ENCODE data around the gene NSD2. TPM values are rescaled to one million over a fixed set of nuclear protein-coding genes. Genes with fewer than 3 reads are reported as not detected.
A peak's percentile ranks its signal among the peaks of the same experiment; 100 is the strongest.

Gene NSD2
- total and polyA plus RNA-seq, 9 donors = 9.1 to 41.9 (median 20.3) TPM

DNA sequence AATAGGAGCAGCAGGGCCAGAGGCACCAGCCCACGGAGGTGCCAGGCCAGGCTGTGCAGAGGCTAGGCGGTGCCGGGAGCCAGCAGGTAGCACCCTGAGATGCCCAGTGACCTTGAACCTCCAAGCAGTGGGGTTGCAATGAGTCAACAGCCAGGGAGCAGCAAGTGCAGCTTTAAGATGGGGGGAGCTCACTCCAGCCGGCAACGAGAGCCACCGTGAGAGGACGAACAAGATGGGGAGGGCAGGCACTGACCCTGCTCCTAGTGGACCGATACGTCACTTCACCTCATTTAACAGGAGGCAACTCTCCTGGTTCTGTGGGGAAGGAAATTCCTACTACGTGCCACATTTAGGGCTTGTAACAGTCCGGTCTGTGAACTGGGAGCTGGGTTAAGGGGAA is 20.0 kb upstream of the NSD2 start:
- Histone ChIP-seq H3K4me1 (ENCODE audit: insufficient read depth) (peaks cover 10% of the 10 kb centered on the region), H3K36me3 (no peaks in the 10 kb centered on the region), H3K9me3 (no peaks in the 10 kb centered on the region), H3K27ac (no peak overlapping the region), H3K27me3 (no peaks in the 10 kb centered on the region), H3K4me3 (no peak overlapping the region)
- intact Hi-C loops (cut with DNase I) = no loop called here
- WGBS, 3 donors = 30 to 56% (median 33%) methylated on average over 10 to 11 of the region's 11 CpGs
- TF ChIP-seq, protein P1, sequence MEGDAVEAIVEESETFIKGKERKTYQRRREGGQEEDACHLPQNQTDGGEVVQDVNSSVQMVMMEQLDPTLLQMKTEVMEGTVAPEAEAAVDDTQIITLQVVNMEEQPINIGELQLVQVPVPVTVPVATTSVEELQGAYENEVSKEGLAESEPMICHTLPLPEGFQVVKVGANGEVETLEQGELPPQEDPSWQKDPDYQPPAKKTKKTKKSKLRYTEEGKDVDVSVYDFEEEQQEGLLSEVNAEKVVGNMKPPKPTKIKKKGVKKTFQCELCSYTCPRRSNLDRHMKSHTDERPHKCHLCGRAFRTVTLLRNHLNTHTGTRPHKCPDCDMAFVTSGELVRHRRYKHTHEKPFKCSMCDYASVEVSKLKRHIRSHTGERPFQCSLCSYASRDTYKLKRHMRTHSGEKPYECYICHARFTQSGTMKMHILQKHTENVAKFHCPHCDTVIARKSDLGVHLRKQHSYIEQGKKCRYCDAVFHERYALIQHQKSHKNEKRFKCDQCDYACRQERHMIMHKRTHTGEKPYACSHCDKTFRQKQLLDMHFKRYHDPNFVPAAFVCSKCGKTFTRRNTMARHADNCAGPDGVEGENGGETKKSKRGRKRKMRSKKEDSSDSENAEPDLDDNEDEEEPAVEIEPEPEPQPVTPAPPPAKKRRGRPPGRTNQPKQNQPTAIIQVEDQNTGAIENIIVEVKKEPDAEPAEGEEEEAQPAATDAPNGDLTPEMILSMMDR (IDR thresholded peaks at IDR 0.05) = no peak
- no peak for DNase-seq

DNA sequence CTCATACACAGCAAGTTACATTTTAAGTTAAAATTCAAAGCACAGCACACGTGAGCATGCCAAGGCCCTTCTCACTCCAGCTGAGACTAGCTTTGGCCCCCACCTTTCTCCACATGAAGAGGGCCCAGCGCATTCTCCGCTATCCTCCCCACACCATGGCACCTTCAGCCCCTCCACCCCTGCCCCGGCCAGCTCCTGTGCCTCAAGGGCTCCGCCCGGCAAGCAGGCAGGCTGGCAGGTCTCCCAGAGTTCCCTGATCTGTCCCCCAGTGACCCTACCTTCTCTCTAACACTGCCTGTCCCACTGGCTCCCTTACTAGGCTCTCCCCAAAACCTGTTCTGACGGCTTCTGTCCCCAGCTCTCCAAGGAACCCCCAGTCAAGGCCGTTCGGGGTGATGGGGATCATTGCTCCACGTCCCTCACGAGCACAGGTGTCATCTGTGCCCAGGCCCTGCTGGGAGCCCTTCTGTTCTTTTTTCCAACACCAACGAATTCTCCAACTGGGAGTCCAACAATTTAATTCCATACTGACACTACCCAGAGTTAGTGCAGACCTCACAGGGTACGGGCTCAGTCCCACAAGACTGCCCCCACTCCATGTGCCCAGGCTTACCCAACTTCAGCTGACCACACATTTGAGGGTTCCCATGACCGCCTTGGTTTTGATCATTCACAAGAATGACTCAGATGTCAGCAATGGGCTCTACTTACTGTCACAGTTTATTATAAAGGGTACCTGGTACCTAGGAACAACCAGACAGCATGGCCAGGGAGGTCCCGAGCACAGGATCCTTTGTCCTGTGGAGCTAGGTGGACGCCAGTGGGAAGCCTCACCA is 19.4 kb upstream of the NSD2 start:
- Histone ChIP-seq H3K27ac (no peak overlapping the region), H3K36me3 (no peaks in the 10 kb centered on the region), H3K4me1 (ENCODE audit: insufficient read depth) (peaks cover 11% of the 10 kb centered on the region), H3K9me3 (no peaks in the 10 kb centered on the region), H3K27me3 (no peaks in the 10 kb centered on the region), H3K4me3 (no peak overlapping the region)
- DNase-seq = no peak
- TF ChIP-seq, protein P1 (IDR thresholded peaks at IDR 0.05) = no peak
- no peak for TF ChIP-seq POLR2A (IDR thresholded peaks at IDR 0.05)
- TF ChIP-seq EP300 (IDR thresholded peaks at IDR 0.05) = no peak
- intact Hi-C loops (cut with DNase I) = no loop called here
- WGBS, 3 donors = 72 to 79% (median 76%) methylated on average over 16 of the region's 16 CpGs

DNA sequence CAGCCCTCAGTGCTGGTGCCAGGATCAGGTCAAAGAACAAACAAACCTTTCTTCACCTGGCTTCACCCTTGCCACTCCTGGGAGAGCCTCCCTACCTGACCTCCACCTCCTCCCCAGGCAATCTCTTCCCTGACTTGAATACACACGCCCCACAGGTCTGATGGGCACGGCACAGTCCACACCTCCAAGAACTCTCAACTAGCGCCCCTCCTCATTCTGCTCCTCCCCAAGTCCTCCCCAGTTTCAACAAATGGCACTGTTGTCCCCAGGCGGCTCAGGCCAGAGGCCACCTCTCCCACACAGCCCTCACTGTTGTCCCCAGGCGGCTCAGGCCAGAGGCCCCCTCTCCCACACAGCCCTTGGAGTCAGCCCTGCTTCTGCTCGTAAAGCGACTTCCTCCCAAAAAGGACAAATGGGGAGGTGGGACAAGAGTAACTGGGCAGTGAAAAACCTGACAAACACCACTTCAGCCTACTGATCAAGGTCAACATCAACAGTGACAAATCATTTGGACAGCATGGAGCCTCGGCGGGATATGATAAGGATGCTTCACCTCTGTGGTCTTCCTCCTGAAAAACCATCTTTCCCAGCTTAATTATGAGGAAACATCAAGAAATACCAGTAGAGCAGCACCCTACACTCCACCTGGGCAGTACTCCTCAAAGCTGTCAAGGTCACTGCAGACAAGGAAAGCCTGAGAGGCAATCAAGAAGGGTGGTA is 18.1 kb upstream of the NSD2 start:
- 79 to 81% (median 79%) methylated on average over 9 of the region's 9 CpGs for WGBS, 3 donors
- Histone ChIP-seq H3K4me1 (ENCODE audit: insufficient read depth) (peaks cover 15% of the 10 kb centered on the region), H3K27ac (no peak overlapping the region), H3K4me3 (no peak overlapping the region), H3K36me3 (no peaks in the 10 kb centered on the region), H3K9me3 (no peaks in the 10 kb centered on the region), H3K27me3 (no peaks in the 10 kb centered on the region)
- intact Hi-C loops (cut with DNase I) = no loop called here
- DNase-seq = no peak
- TF ChIP-seq EP300 (IDR thresholded peaks at IDR 0.05) = no peak
- TF ChIP-seq, protein P1 (IDR thresholded peaks at IDR 0.05) = no peak
- no peak for TF ChIP-seq POLR2A (IDR thresholded peaks at IDR 0.05)

DNA sequence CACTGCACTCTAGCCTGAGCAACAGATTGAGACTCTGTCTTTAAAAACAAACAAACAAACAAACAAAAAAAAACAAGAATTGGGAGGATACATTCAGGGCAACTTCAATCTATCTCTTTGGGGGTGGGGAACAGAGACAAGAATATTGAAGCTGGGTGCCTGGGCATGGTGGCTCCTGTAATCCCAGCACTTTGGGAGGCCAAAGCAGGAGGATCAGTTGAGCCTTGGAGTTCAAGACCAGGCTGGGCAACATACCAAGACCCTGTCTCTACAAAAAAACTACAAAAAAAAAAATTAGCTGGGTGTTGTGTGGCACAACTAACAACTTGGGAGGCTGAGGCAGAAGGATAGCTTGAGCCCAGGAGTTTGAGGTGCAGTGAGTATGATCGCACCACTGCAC is 16.4 kb upstream of the NSD2 start:
- TF ChIP-seq EP300 (IDR thresholded peaks at IDR 0.05) = no peak
- no peak for TF ChIP-seq POLR2A (IDR thresholded peaks at IDR 0.05)
- TF ChIP-seq, protein P1 (IDR thresholded peaks at IDR 0.05) = no peak
- intact Hi-C loops (cut with DNase I) = no loop called here
- H3K4me1 ChIP-seq (ENCODE audit: insufficient read depth) = peaks cover 15% of the 10 kb centered on the region

More for the DNA sequence above, 16.4 kb upstream of the NSD2 start:
- Histone ChIP-seq H3K9me3 (no peaks in the 10 kb centered on the region), H3K36me3 (no peaks in the 10 kb centered on the region), H3K27me3 (no peaks in the 10 kb centered on the region), H3K27ac (no peak overlapping the region), H3K4me3 (peak overlapping the region; percentile 84)
- no peak for DNase-seq
- 35 to 60% (median 44%) methylated on average over 1 of the region's 1 CpG for WGBS, 3 donors

All from ovary (tissue), 9 donors.